DND-41 (cell line): Measurements from ENCODE around the gene FLRT2.

ENCODE experiments used
- ATAC-seq: fragments of 200-7000 bp; cut with Tn5 transposase; 3 replicates; pipeline ENCODE4 v1.9.1; 2021; ENCODE audit warnings: low read depth; ENCODE audit not compliant: insufficient read depth
- DNase-seq: peaks from one replicate; pipeline ENCODE4 v3.0.0-alpha.2; 2020
- H2AFZ ChIP-seq: 2 replicates; pipeline ENCODE4 v1.6.0; 2012; ENCODE audit warnings: low read depth, low read length
- H3K27ac ChIP-seq: 2 replicates; pipeline ENCODE4 v1.5.1; 2012; ENCODE audit warnings: low read length, inconsistent platforms
- H3K27me3 ChIP-seq: fragments of 200-600 bp; sonication (generic); 2 replicates; pipeline ENCODE4 v1.6.0; 2012; ENCODE audit warnings: low read length, mild to moderate bottlenecking, inconsistent platforms; ENCODE audit not compliant: insufficient read depth, poor library complexity
- H3K36me3 ChIP-seq: 2 replicates; pipeline ENCODE4 v1.5.1; 2012; ENCODE audit warnings: low read length, inconsistent platforms; ENCODE audit not compliant: insufficient read depth
- H3K4me1 ChIP-seq: 2 replicates; pipeline ENCODE4 v1.5.1; 2012; ENCODE audit warnings: mild to moderate bottlenecking, low read length; ENCODE audit not compliant: insufficient read depth
- H3K4me2 ChIP-seq: 2 replicates; pipeline ENCODE4 v1.6.0; 2012; ENCODE audit warnings: mild to moderate bottlenecking, moderate library complexity, low read length, inconsistent platforms; ENCODE audit not compliant: insufficient read depth
- H3K4me3 ChIP-seq, 2 experiments: fragments of 200-600 bp in 1 of 2; shearing (Covaris generic) in 1 of 2; 2 replicates each; pipeline ENCODE4 v1.5.1; 2012 to 2016; ENCODE audit warnings: inconsistent platforms in 2 of 2, low read length in 2 of 2, mild to moderate bottlenecking in 2 of 2, low read depth in 1 of 2, moderate library complexity in 1 of 2
- H3K79me2 ChIP-seq: 2 replicates; pipeline ENCODE4 v1.6.0; 2012; ENCODE audit warnings: low read length, inconsistent platforms; ENCODE audit not compliant: insufficient read depth
- H3K9ac ChIP-seq: 2 replicates; pipeline ENCODE4 v1.6.0; 2012; ENCODE audit warnings: low read depth, mild to moderate bottlenecking, inconsistent platforms, low read length, moderate library complexity
- H3K9me3 ChIP-seq: 2 replicates; pipeline ENCODE4 v1.5.1; 2012; ENCODE audit warnings: low read length, moderate library complexity, mild to moderate bottlenecking, inconsistent platforms; ENCODE audit not compliant: insufficient read depth, severe bottlenecking
- H4K20me1 ChIP-seq: 2 replicates; pipeline ENCODE4 v1.6.0; 2012; ENCODE audit warnings: low read length; ENCODE audit not compliant: insufficient read depth
- EZH2 ChIP-seq: IDR thresholded peaks from 3 replicates; pipeline ENCODE4 v1.6.1; 2012; ENCODE audit warnings: borderline replicate concordance, low read depth, mild to moderate bottlenecking, moderate library complexity, low read length, inconsistent platforms; ENCODE audit not compliant: severe bottlenecking
- TF ChIP-seq, protein P1 (sequence below): IDR thresholded peaks from 2 replicates; pipeline ENCODE4 v1.5.1; 2012; ENCODE audit warnings: borderline replicate concordance, low read length, moderate library complexity, mild to moderate bottlenecking; ENCODE audit not compliant: poor library complexity, severe bottlenecking; ENCODE audit errors: extremely low read depth

The FLRT2 gene

GRCh38 chr14:85483037-85483436, 46.9 kb upstream of the FLRT2 start:
- TF ChIP-seq, protein P1, sequence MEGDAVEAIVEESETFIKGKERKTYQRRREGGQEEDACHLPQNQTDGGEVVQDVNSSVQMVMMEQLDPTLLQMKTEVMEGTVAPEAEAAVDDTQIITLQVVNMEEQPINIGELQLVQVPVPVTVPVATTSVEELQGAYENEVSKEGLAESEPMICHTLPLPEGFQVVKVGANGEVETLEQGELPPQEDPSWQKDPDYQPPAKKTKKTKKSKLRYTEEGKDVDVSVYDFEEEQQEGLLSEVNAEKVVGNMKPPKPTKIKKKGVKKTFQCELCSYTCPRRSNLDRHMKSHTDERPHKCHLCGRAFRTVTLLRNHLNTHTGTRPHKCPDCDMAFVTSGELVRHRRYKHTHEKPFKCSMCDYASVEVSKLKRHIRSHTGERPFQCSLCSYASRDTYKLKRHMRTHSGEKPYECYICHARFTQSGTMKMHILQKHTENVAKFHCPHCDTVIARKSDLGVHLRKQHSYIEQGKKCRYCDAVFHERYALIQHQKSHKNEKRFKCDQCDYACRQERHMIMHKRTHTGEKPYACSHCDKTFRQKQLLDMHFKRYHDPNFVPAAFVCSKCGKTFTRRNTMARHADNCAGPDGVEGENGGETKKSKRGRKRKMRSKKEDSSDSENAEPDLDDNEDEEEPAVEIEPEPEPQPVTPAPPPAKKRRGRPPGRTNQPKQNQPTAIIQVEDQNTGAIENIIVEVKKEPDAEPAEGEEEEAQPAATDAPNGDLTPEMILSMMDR, result no peak
- no peak for TF ChIP-seq EZH2
- H3K9me3 ChIP-seq, result no peaks in the 10 kb centered on the region
- no peak overlapping the region for H3K9ac ChIP-seq
- H4K20me1 ChIP-seq, result no peaks in the 10 kb centered on the region
- H3K79me2 ChIP-seq, result no peaks in the 10 kb centered on the region
- no peak overlapping the region for H3K4me2 ChIP-seq
- no peaks in the 10 kb centered on the region for H3K4me1 ChIP-seq
- H3K27me3 ChIP-seq, result no peaks in the 10 kb centered on the region
- no peak overlapping the region for H3K4me3 ChIP-seq
- no peaks in the 10 kb centered on the region for H3K36me3 ChIP-seq
- ATAC-seq, result no peak
- DNase-seq, result no peak
- H2AFZ ChIP-seq, result no peak overlapping the region
- no peak overlapping the region for H3K27ac ChIP-seq

- no peak overlapping the region for H3K27ac ChIP-seq
- no peak overlapping the region for H3K9ac ChIP-seq
- H3K9me3 ChIP-seq, result no peaks in the 10 kb centered on the region
- no peaks in the 10 kb centered on the region for H4K20me1 ChIP-seq
- H3K27me3 ChIP-seq, result no peaks in the 10 kb centered on the region
- no peak overlapping the region for H3K4me2 ChIP-seq
- ATAC-seq (no peak), DNase-seq (no peak)
- no peak for TF ChIP-seq EZH2
- TF ChIP-seq, protein P1, result no peak
- H2AFZ ChIP-seq, result no peak overlapping the region
- H3K79me2 ChIP-seq, result no peaks in the 10 kb centered on the region
- H3K4me1 ChIP-seq, result no peaks in the 10 kb centered on the region
- H3K4me3 ChIP-seq, result no peak overlapping the region
- no peaks in the 10 kb centered on the region for H3K36me3 ChIP-seq
These were observed 46.3 kb upstream of the FLRT2 start for GRCh38 chr14:85483652-85484051.

DNA sequence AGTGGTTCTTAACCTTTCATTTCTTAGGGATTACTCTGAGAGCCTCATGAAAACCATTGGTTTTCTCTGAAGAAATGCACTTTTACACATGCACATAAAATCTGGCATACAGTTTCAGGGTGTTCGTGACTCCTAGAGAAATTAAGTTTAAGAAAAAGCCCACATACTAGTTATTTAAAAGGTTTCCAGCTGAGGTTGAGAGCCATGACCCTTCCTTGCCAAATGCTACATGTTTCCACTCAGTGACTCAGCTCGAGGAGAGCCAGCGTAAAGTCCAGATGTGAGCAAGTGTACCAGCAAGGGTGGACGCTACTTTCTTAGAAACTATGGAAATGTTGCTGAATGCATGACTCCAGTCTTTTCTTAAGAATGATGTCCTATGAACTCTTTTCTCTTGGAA, 42.7 kb upstream of the FLRT2 start:
- Histone ChIP-seq H4K20me1 (no peaks in the 10 kb centered on the region), H3K36me3 (no peaks in the 10 kb centered on the region), H3K4me3 (no peak overlapping the region), H3K4me2 (no peak overlapping the region), H2AFZ (no peak overlapping the region), H3K9ac (no peak overlapping the region), H3K79me2 (no peaks in the 10 kb centered on the region), H3K27me3 (no peaks in the 10 kb centered on the region), H3K27ac (no peak overlapping the region), H3K9me3 (no peaks in the 10 kb centered on the region), H3K4me1 (no peaks in the 10 kb centered on the region)
- ATAC-seq, result no peak
- no peak for TF ChIP-seq EZH2
- TF ChIP-seq, protein P1, result no peak
- no peak for DNase-seq

GRCh38 chr14:85501751-85502150, 28.2 kb upstream of the FLRT2 start:
- Histone ChIP-seq H3K79me2 (no peaks in the 10 kb centered on the region), H3K27ac (no peak overlapping the region), H3K36me3 (no peaks in the 10 kb centered on the region), H4K20me1 (no peaks in the 10 kb centered on the region), H3K4me1 (no peaks in the 10 kb centered on the region), H3K9ac (no peak overlapping the region), H2AFZ (no peak overlapping the region), H3K4me2 (no peak overlapping the region), H3K4me3 (no peak overlapping the region), H3K27me3 (no peaks in the 10 kb centered on the region), H3K9me3 (no peaks in the 10 kb centered on the region)
- TF ChIP-seq, protein P1, result no peak
- TF ChIP-seq EZH2, result no peak
- DNase-seq (no peak), ATAC-seq (no peak)
